Measurements from ENCODE around the gene STEAP4. TPM values are rescaled to one million over a fixed set of nuclear protein-coding genes. Genes with fewer than 3 reads are reported as not detected.

STEAP4 gene
- total and polyA plus RNA-seq, 4 donors, result 3.7 to 43.8 (median 12.8) TPM

DNA sequence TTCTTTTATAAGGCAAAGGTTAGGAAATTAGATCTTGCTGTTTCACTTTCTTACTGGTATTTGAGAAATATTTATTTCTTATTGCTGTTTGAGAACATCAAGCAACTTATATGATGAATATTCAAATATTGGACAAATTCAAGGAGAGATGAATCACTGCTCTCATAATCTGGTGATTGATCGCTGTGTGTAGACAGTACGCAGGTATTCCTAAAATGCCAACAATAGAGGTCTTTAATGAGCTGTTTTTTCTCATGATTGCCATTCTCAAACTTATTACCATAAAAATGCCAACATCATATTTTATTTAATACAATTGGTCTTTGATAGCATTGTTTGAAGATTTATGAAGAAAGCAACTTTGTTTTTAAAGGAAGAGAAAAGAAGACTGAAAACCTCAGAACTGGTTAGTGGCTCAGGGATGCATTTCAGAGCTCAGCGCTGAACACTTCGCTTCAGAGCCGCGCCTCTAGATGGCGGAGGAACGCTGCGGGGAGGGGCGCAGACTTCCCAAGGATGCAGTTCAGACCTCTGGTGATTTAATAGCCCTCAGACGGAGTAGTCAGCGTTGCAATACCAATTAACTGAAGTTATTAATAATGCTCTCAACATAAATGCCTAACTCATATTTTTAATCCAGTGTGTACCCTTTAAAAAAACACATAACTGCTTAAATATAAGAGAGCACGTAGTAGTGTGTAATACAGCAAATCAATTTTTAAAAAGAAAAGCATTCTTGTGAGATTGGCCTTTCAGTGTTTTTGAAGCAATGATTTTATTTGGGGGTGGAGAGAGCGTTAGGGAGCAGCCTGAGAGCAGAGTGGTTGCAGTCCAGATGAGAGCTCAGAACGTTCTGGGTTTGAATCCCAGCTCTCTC lies 38.5 kb upstream of the STEAP4 start:
- H3K9ac ChIP-seq (ENCODE audit: low read depth in 1 of 2, low read length in 2 of 2), result no peak overlapping the region
- H3K9me3 ChIP-seq (ENCODE audit: control insufficient read depth in 4 of 4, low read length in 3 of 4), result no peaks in the 10 kb centered on the region
- no peaks in the 10 kb centered on the region for H3K4me1 ChIP-seq (ENCODE audit: control insufficient read depth in 4 of 4, insufficient read depth in 4 of 4, low read length in 3 of 4)
- H3K27me3 ChIP-seq (ENCODE audit: control insufficient read depth in 4 of 4, insufficient read depth in 4 of 4, low read length in 3 of 4), result no peaks in the 10 kb centered on the region
- TF ChIP-seq, protein P1, sequence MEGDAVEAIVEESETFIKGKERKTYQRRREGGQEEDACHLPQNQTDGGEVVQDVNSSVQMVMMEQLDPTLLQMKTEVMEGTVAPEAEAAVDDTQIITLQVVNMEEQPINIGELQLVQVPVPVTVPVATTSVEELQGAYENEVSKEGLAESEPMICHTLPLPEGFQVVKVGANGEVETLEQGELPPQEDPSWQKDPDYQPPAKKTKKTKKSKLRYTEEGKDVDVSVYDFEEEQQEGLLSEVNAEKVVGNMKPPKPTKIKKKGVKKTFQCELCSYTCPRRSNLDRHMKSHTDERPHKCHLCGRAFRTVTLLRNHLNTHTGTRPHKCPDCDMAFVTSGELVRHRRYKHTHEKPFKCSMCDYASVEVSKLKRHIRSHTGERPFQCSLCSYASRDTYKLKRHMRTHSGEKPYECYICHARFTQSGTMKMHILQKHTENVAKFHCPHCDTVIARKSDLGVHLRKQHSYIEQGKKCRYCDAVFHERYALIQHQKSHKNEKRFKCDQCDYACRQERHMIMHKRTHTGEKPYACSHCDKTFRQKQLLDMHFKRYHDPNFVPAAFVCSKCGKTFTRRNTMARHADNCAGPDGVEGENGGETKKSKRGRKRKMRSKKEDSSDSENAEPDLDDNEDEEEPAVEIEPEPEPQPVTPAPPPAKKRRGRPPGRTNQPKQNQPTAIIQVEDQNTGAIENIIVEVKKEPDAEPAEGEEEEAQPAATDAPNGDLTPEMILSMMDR (IDR thresholded peaks at IDR 0.05; ENCODE audit: low read depth, low read length, missing input control), result peak; percentile 34
- no peak for TF ChIP-seq EGR1 (IDR thresholded peaks at IDR 0.05; ENCODE audit: low read depth in 2 of 2)
- peak; percentile 70 to 82 for TF ChIP-seq RAD21 (IDR thresholded peaks at IDR 0.05)
- no peak for DNase-seq (ENCODE audit: low spot score)
- H3K4me3 ChIP-seq (ENCODE audit: low read depth in 1 of 3, low read length in 3 of 3), result no peak overlapping the region
- 33% methylated on average over 15 of the region's 15 CpGs for WGBS
- H3K36me3 ChIP-seq (ENCODE audit: control insufficient read depth in 4 of 4, insufficient read depth in 3 of 4, low read depth in 1 of 4, low read length in 3 of 4), result no peaks in the 10 kb centered on the region
- H3K27ac ChIP-seq (ENCODE audit: low read depth in 1 of 2, low read length in 2 of 2), result no peak overlapping the region

DNA sequence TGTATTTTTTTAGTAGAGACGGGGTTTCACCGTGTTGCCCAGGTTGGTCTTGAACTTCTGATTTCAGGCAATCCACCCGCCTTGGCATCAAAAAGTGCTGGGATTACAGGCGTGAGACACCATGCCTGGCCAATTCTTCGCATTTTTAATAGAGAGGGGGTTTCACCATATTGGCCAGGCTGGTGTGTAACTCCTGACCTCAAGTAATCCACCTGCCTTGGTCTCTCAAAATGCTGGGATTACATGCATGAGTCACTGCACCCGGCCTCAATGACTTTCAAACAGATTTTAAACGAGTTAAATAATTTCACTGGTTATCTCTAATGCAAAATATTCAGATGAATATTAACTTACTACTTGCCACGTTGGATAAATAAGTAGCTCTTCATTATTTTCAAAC lies 37.6 kb upstream of the STEAP4 start:
- DNase-seq (ENCODE audit: low spot score), result no peak
- Histone ChIP-seq H3K27ac (ENCODE audit: low read depth in 1 of 2, low read length in 2 of 2) (no peak overlapping the region), H3K9ac (ENCODE audit: low read depth in 1 of 2, low read length in 2 of 2) (no peak overlapping the region), H3K9me3 (ENCODE audit: control insufficient read depth in 4 of 4, low read length in 3 of 4) (no peaks in the 10 kb centered on the region), H3K4me1 (ENCODE audit: control insufficient read depth in 4 of 4, insufficient read depth in 4 of 4, low read length in 3 of 4) (peaks cover 0 to 6% (median 0%) of the 10 kb centered on the region in 4 donors), H3K27me3 (ENCODE audit: control insufficient read depth in 4 of 4, insufficient read depth in 4 of 4, low read length in 3 of 4) (no peaks in the 10 kb centered on the region), H3K4me3 (ENCODE audit: low read depth in 1 of 3, low read length in 3 of 3) (no peak overlapping the region), H3K36me3 (ENCODE audit: control insufficient read depth in 4 of 4, insufficient read depth in 3 of 4, low read depth in 1 of 4, low read length in 3 of 4) (no peaks in the 10 kb centered on the region)
- TF ChIP-seq GABPA (IDR thresholded peaks at IDR 0.05 in 1 of 2, conservative IDR thresholded peaks at IDR 0.05 in 1 of 2) (no peak), FOXA2 (IDR thresholded peaks at IDR 0.05) (no peak), RAD21 (IDR thresholded peaks at IDR 0.05) (no peak), SP1 (IDR thresholded peaks at IDR 0.05) (no peak), HNF4G (IDR thresholded peaks at IDR 0.05) (no peak), EGR1 (IDR thresholded peaks at IDR 0.05; ENCODE audit: low read depth in 2 of 2) (no peak), YY1 (IDR thresholded peaks at IDR 0.05) (no peak), FOXA1 (IDR thresholded peaks at IDR 0.05) (no peak), TAF1 (conservative IDR thresholded peaks at IDR 0.05) (no peak), NR2F2 (IDR thresholded peaks at IDR 0.05) (no peak), JUND (IDR thresholded peaks at IDR 0.05) (no peak), RXRA (IDR thresholded peaks at IDR 0.05) (no peak), HNF4A (conservative IDR thresholded peaks at IDR 0.05) (no peak)
- TF ChIP-seq, protein P2, sequence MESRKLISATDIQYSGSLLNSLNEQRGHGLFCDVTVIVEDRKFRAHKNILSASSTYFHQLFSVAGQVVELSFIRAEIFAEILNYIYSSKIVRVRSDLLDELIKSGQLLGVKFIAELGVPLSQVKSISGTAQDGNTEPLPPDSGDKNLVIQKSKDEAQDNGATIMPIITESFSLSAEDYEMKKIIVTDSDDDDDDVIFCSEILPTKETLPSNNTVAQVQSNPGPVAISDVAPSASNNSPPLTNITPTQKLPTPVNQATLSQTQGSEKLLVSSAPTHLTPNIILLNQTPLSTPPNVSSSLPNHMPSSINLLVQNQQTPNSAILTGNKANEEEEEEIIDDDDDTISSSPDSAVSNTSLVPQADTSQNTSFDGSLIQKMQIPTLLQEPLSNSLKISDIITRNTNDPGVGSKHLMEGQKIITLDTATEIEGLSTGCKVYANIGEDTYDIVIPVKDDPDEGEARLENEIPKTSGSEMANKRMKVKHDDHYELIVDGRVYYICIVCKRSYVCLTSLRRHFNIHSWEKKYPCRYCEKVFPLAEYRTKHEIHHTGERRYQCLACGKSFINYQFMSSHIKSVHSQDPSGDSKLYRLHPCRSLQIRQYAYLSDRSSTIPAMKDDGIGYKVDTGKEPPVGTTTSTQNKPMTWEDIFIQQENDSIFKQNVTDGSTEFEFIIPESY (IDR thresholded peaks at IDR 0.05), result no peak
- TF ChIP-seq, protein P1 (IDR thresholded peaks at IDR 0.05; ENCODE audit: low read depth, low read length, missing input control), result no peak
- TF ChIP-seq, protein P3, sequence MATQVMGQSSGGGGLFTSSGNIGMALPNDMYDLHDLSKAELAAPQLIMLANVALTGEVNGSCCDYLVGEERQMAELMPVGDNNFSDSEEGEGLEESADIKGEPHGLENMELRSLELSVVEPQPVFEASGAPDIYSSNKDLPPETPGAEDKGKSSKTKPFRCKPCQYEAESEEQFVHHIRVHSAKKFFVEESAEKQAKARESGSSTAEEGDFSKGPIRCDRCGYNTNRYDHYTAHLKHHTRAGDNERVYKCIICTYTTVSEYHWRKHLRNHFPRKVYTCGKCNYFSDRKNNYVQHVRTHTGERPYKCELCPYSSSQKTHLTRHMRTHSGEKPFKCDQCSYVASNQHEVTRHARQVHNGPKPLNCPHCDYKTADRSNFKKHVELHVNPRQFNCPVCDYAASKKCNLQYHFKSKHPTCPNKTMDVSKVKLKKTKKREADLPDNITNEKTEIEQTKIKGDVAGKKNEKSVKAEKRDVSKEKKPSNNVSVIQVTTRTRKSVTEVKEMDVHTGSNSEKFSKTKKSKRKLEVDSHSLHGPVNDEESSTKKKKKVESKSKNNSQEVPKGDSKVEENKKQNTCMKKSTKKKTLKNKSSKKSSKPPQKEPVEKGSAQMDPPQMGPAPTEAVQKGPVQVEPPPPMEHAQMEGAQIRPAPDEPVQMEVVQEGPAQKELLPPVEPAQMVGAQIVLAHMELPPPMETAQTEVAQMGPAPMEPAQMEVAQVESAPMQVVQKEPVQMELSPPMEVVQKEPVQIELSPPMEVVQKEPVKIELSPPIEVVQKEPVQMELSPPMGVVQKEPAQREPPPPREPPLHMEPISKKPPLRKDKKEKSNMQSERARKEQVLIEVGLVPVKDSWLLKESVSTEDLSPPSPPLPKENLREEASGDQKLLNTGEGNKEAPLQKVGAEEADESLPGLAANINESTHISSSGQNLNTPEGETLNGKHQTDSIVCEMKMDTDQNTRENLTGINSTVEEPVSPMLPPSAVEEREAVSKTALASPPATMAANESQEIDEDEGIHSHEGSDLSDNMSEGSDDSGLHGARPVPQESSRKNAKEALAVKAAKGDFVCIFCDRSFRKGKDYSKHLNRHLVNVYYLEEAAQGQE (IDR thresholded peaks at IDR 0.05), result no peak
- TF ChIP-seq, protein P4, sequence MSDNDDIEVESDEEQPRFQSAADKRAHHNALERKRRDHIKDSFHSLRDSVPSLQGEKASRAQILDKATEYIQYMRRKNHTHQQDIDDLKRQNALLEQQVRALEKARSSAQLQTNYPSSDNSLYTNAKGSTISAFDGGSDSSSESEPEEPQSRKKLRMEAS (IDR thresholded peaks at IDR 0.05), result no peak
- WGBS, result 83% methylated on average over 8 of the region's 8 CpGs

Measured in liver (tissue), 9 donors.